Parathyroid adenoma (tissue), 2 donors: ENCODE measurements around the gene ZBTB46.

Experiments
- H2AFZ ChIP-seq: fragments of 300-600 bp; sonication (generic); one replicate; pipeline ENCODE4 v1.7.0; 2017; ENCODE audit warnings: antibody characterized with exemption, mild to moderate bottlenecking
- H3K27ac ChIP-seq: fragments of 300-600 bp; sonication (generic); one replicate; pipeline ENCODE4 v1.7.0; 2017
- H3K27me3 ChIP-seq: fragments of 300-600 bp; sonication (generic); one replicate; pipeline ENCODE4 v1.7.0; 2017; ENCODE audit warnings: low read length; ENCODE audit not compliant: control insufficient read depth, insufficient read depth
- H3K36me3 ChIP-seq: fragments of 300-600 bp; sonication (generic); one replicate; pipeline ENCODE4 v1.7.0; 2017; ENCODE audit warnings: low read length; ENCODE audit not compliant: control insufficient read depth, insufficient read depth
- H3K4me1 ChIP-seq: fragments of 300-600 bp; sonication (generic); one replicate; pipeline ENCODE4 v1.7.0; 2017; ENCODE audit warnings: control low read depth
- H3K4me2 ChIP-seq: fragments of 300-600 bp; sonication (generic); one replicate; pipeline ENCODE4 v1.7.0; 2017; ENCODE audit warnings: low read length
- H3K4me3 ChIP-seq: fragments of 300-600 bp; sonication (generic); one replicate; pipeline ENCODE4 v1.7.0; 2017; ENCODE audit warnings: low read depth, low read length
- H3K79me2 ChIP-seq: fragments of 300-600 bp; sonication (generic); one replicate; pipeline ENCODE4 v1.7.0; 2017; ENCODE audit warnings: control low read depth
- H3K9ac ChIP-seq: fragments of 300-600 bp; sonication (generic); one replicate; pipeline ENCODE4 v1.7.0; 2017; ENCODE audit warnings: mild to moderate bottlenecking
- H3K9me3 ChIP-seq: fragments of 300-600 bp; sonication (generic); one replicate; pipeline ENCODE4 v1.7.0; 2017; ENCODE audit warnings: low read length; ENCODE audit not compliant: control insufficient read depth
- TF ChIP-seq, protein P1 (sequence below): fragments of 300-600 bp; sonication (generic); IDR thresholded peaks from one replicate; pipeline ENCODE4 v1.7.0; 2017; ENCODE audit warnings: antibody characterized with exemption, mild to moderate bottlenecking
- donor health status: primary hyperparathyroidism.

Gene ZBTB46

GRCh38 chr20:63861981-63862901 is 31.2 kb upstream of the ZBTB46 start:
- H3K4me1 ChIP-seq, result peaks cover 11% of the 10 kb centered on the region
- TF ChIP-seq, protein P1, sequence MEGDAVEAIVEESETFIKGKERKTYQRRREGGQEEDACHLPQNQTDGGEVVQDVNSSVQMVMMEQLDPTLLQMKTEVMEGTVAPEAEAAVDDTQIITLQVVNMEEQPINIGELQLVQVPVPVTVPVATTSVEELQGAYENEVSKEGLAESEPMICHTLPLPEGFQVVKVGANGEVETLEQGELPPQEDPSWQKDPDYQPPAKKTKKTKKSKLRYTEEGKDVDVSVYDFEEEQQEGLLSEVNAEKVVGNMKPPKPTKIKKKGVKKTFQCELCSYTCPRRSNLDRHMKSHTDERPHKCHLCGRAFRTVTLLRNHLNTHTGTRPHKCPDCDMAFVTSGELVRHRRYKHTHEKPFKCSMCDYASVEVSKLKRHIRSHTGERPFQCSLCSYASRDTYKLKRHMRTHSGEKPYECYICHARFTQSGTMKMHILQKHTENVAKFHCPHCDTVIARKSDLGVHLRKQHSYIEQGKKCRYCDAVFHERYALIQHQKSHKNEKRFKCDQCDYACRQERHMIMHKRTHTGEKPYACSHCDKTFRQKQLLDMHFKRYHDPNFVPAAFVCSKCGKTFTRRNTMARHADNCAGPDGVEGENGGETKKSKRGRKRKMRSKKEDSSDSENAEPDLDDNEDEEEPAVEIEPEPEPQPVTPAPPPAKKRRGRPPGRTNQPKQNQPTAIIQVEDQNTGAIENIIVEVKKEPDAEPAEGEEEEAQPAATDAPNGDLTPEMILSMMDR, result no peak

GRCh38 chr20:63861365-63861934 is 30.4 kb upstream of the ZBTB46 start, which contains the start of gene ABHD16B:
TSS of gene ABHD16B (plus strand) at chr20:63861498. CDS start at chr20:63861541, 43 bp downstream.
- H2AFZ ChIP-seq, result no peak within 1 kb of the TSS
- no peaks in the 10 kb centered on the region for H3K9me3 ChIP-seq
- H3K4me2 ChIP-seq, result no peak within 1 kb of the TSS
- no peak within 1 kb of the TSS for H3K9ac ChIP-seq
- no peak within 1 kb of the TSS for H3K4me3 ChIP-seq
- TF ChIP-seq, protein P1, result no peak
- H3K79me2 ChIP-seq, result peaks cover 10% of the 10 kb centered on the region
- H3K27me3 ChIP-seq, result no peaks in the 10 kb centered on the region
- H3K36me3 ChIP-seq, result no peaks in the 10 kb centered on the region
- H3K27ac ChIP-seq, result no peak within 1 kb of the TSS
- H3K4me1 ChIP-seq, result peaks cover 11% of the 10 kb centered on the region

More at GRCh38 chr20:63861981-63862901, 31.2 kb upstream of the ZBTB46 start:
- Histone ChIP-seq H3K27me3 (no peaks in the 10 kb centered on the region), H3K36me3 (no peaks in the 10 kb centered on the region), H2AFZ (no peak overlapping the region), H3K4me2 (no peak overlapping the region), H3K4me3 (no peak overlapping the region), H3K27ac (no peak overlapping the region), H3K79me2 (peaks cover 15% of the 10 kb centered on the region), H3K9ac (no peak overlapping the region), H3K9me3 (no peaks in the 10 kb centered on the region)

- peaks cover 1% of the 10 kb centered on the region for H3K79me2 ChIP-seq
- peaks cover 11% of the 10 kb centered on the region for H3K4me1 ChIP-seq
- H3K9me3 ChIP-seq, result no peaks in the 10 kb centered on the region
- H3K36me3 ChIP-seq, result no peaks in the 10 kb centered on the region
- no peak overlapping the region for H3K4me3 ChIP-seq
- H3K9ac ChIP-seq, result no peak overlapping the region
- no peak overlapping the region for H2AFZ ChIP-seq
- no peak overlapping the region for H3K4me2 ChIP-seq
- TF ChIP-seq, protein P1, result no peak
- no peak overlapping the region for H3K27ac ChIP-seq
- H3K27me3 ChIP-seq, result no peaks in the 10 kb centered on the region
These were observed 29.4 kb upstream of the ZBTB46 start for GRCh38 chr20:63860325-63861051.

DNA sequence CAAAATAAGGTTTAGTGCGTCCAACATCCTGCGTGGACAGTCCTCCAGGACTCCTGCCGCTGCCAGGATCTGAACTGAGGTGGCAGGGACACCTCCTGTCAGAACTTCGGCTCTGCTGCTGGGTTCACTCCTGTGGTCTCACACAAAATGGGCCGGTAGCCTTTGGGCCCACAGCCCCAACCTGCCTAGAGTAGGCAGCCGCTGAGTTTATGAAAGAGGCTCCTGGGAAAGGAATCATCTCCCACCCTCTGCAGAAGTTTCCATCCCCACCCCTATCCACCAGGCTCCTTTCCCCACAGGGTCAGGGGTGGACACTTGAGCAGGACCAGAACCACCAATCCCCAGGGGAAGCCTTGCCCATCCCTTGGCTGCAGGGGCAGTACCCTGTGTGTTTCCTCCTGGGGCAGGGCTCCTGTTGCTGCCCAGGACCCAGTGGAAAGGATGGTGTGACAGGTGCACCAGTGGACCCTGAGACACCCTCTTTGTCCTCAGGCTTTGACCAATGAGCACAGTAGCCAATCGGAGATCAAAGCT is 28.2 kb upstream of the ZBTB46 start:
- Histone ChIP-seq H3K4me3 (no peak overlapping the region), H3K36me3 (no peaks in the 10 kb centered on the region), H3K9me3 (no peaks in the 10 kb centered on the region), H3K79me2 (no peaks in the 10 kb centered on the region), H3K4me1 (peaks cover 19% of the 10 kb centered on the region), H3K27me3 (no peaks in the 10 kb centered on the region), H2AFZ (no peak overlapping the region), H3K4me2 (no peak overlapping the region), H3K27ac (peak overlapping the region; percentile 12), H3K9ac (no peak overlapping the region)
- TF ChIP-seq, protein P1, result no peak
